ENCODE data around the gene PLXNA4. TPM values are rescaled to one million over a fixed set of nuclear protein-coding genes. Genes with fewer than 3 reads are reported as not detected.

Gene PLXNA4
- polyA plus RNA-seq, 1 donor (not counting 4 experiments of a cell fraction or from before 2014, with no cell fraction given): 0.01 TPM

DNA sequence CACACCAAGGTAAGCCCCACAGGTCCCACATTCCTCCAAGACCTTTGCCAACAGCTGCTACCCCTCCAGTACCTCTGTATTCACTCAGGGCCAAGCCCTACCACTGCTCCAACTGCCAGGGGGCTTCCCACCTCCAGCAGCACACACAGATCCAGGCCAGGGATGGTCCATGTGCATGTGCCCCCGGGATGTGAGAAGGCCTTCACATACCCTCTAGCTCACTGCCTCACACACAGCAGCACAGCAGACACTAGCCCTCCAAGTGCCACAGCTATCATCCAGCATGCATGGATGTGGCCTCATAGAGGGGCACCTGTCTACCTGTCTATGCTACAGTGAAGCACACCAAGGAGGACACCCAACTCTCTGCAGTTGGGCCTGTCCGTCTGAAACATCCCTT, 488.8 kb downstream of the PLXNA4 start:
- Histone ChIP-seq H3K9ac (ENCODE audit: control insufficient read depth, extremely low read depth, insufficient read depth, low read length) (no peak overlapping the region), H3K27me3 (ENCODE audit: control insufficient read depth, extremely low read depth, insufficient read depth, low read length) (peaks cover 26% of the 10 kb centered on the region), H3K79me2 (ENCODE audit: control insufficient read depth, insufficient read depth, low read length) (no peaks in the 10 kb centered on the region), H3K4me2 (ENCODE audit: control insufficient read depth, extremely low read depth, insufficient read depth, low read depth, low read length) (no peak overlapping the region), H3K36me3 (ENCODE audit: control insufficient read depth in 2 of 2, extremely low read depth in 1 of 2, insufficient read depth in 2 of 2, low read length in 2 of 2) (no peaks in the 10 kb centered on the region), H3K9me1 (ENCODE audit: control insufficient read depth, extremely low read depth, insufficient read depth, low read length) (no peaks in the 10 kb centered on the region), H3K9me3 (ENCODE audit: control insufficient read depth, low read depth, low read length) (no peaks in the 10 kb centered on the region), H4K20me1 (ENCODE audit: control insufficient read depth, extremely low read depth, insufficient read depth, low read length) (no peaks in the 10 kb centered on the region), H3K4me3 (ENCODE audit: control insufficient read depth in 2 of 3, extremely low read depth in 1 of 3, insufficient read depth in 2 of 3, low read depth in 1 of 3, low read length in 3 of 3) (no peak overlapping the region), H3K27ac (ENCODE audit: control insufficient read depth, insufficient read depth, low read length) (no peak overlapping the region), H3K4me1 (ENCODE audit: control insufficient read depth, extremely low read depth, insufficient read depth, low read length) (no peaks in the 10 kb centered on the region), H2AFZ (ENCODE audit: control insufficient read depth, low read length) (no peak overlapping the region)
- dilution Hi-C loops (cut with MboI; ENCODE audit: extremely low pct_ligation_motif_present, low sequenced_read_pairs): no loop called here
- no peak for DNase-seq (ENCODE audit: low read depth, low spot score)
- TF ChIP-seq, protein P1, sequence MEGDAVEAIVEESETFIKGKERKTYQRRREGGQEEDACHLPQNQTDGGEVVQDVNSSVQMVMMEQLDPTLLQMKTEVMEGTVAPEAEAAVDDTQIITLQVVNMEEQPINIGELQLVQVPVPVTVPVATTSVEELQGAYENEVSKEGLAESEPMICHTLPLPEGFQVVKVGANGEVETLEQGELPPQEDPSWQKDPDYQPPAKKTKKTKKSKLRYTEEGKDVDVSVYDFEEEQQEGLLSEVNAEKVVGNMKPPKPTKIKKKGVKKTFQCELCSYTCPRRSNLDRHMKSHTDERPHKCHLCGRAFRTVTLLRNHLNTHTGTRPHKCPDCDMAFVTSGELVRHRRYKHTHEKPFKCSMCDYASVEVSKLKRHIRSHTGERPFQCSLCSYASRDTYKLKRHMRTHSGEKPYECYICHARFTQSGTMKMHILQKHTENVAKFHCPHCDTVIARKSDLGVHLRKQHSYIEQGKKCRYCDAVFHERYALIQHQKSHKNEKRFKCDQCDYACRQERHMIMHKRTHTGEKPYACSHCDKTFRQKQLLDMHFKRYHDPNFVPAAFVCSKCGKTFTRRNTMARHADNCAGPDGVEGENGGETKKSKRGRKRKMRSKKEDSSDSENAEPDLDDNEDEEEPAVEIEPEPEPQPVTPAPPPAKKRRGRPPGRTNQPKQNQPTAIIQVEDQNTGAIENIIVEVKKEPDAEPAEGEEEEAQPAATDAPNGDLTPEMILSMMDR (optimal IDR thresholded peaks at IDR 0.05 in 1 of 3, IDR thresholded peaks at IDR 0.05 in 1 of 3, conservative IDR thresholded peaks at IDR 0.05 in 1 of 3; ENCODE audit: extremely low read depth in 1 of 3, insufficient read depth in 2 of 3, low read length in 3 of 3): no peak
- no peak for TF ChIP-seq EZH2 (IDR thresholded peaks at IDR 0.05; ENCODE audit: low read length)
- no peak for FAIRE-seq

DNA sequence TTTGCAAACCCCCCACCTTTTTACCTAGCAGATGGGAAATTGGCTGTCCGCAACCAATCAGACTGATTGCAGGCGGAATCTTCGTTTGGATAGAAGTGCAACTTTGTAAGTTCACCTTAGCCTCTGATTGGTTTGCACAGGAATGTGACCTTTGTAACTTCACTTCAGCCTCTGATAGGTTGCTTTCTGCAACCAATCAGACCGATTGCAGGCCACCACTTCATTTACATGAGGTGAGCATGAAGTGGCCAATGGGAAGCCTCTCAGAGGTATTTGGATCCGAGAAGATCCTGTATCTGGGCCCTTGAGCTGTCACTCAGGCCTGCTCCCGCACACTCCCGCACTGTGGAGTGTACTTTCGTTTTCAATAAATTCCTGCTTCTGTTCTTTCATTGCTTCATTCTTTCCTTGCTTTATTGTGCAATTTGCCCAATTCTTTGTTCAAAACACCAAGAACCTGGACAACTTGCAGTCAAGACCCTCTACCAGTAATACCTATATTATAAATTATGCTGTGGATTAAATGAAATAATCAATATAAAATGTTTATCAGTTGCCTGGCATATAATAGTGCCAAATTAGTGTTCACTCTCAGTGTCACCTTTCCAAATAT, 491.4 kb downstream of the PLXNA4 start:
- FAIRE-seq: no peak
- Histone ChIP-seq H3K9me3 (ENCODE audit: control insufficient read depth, low read depth, low read length) (no peaks in the 10 kb centered on the region), H3K27ac (ENCODE audit: control insufficient read depth, insufficient read depth, low read length) (no peak overlapping the region), H3K4me2 (ENCODE audit: control insufficient read depth, extremely low read depth, insufficient read depth, low read depth, low read length) (no peak overlapping the region), H3K9me1 (ENCODE audit: control insufficient read depth, extremely low read depth, insufficient read depth, low read length) (no peaks in the 10 kb centered on the region), H3K4me3 (ENCODE audit: control insufficient read depth in 2 of 3, extremely low read depth in 1 of 3, insufficient read depth in 2 of 3, low read depth in 1 of 3, low read length in 3 of 3) (no peak overlapping the region), H3K79me2 (ENCODE audit: control insufficient read depth, insufficient read depth, low read length) (no peaks in the 10 kb centered on the region), H3K4me1 (ENCODE audit: control insufficient read depth, extremely low read depth, insufficient read depth, low read length) (no peaks in the 10 kb centered on the region), H4K20me1 (ENCODE audit: control insufficient read depth, extremely low read depth, insufficient read depth, low read length) (no peaks in the 10 kb centered on the region), H3K9ac (ENCODE audit: control insufficient read depth, extremely low read depth, insufficient read depth, low read length) (no peak overlapping the region), H3K27me3 (ENCODE audit: control insufficient read depth, extremely low read depth, insufficient read depth, low read length) (peaks cover 26% of the 10 kb centered on the region), H3K36me3 (ENCODE audit: control insufficient read depth in 2 of 2, extremely low read depth in 1 of 2, insufficient read depth in 2 of 2, low read length in 2 of 2) (no peaks in the 10 kb centered on the region), H2AFZ (ENCODE audit: control insufficient read depth, low read length) (no peak overlapping the region)
- DNase-seq (ENCODE audit: low read depth, low spot score): no peak
- TF ChIP-seq EZH2 (IDR thresholded peaks at IDR 0.05; ENCODE audit: low read length): no peak
- TF ChIP-seq, protein P1 (optimal IDR thresholded peaks at IDR 0.05 in 1 of 3, IDR thresholded peaks at IDR 0.05 in 1 of 3, conservative IDR thresholded peaks at IDR 0.05 in 1 of 3; ENCODE audit: extremely low read depth in 1 of 3, insufficient read depth in 2 of 3, low read length in 3 of 3): no peak
- dilution Hi-C loops (cut with MboI; ENCODE audit: extremely low pct_ligation_motif_present, low sequenced_read_pairs): no loop called here

Measured in keratinocyte (primary cell).